ENCODE data around the gene AUTS2. TPM values are rescaled to one million over a fixed set of nuclear protein-coding genes. Genes with fewer than 3 reads are reported as not detected.

AUTS2 gene
- total RNA-seq, 1 donor from 2014 or later = 125 TPM

DNA sequence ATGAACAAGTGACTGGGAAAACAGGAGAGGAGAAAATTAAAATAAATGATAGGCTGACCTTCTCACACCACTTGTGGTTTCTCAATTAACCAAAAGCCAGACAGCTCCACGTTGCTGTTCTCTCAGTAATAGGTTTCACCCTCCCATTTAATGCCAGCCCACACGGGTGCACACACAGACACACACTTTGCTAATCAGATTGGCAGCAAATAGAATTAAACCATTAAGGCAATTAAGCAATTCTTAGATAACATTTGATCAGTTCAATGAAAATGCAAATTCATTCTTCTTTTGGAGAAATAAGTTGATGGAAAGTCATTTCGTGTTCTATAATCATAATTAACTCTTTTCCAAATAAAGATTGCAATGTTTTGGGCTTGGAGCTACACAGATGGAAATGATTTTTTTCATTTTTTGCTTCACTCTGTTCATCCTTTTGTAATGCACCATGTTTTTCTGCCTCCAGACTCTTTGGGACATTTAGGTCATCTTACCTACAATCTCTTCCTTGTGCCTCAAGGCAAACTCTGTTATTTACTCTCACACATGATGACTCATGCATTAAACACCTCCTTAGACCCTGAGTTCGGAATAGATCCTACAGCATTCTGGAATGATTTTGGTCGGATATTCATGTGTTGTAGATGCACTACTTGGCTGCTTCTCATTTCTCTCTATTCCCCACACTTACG is 700.7 kb downstream of the AUTS2 start:
- Mint-ChIP-seq H3K27me3 (no peaks in the 10 kb centered on the region), H3K4me3 (ENCODE audit: low read depth) (no peak overlapping the region), H3K4me1 (ENCODE audit: low read depth) (peaks cover 1% of the 10 kb centered on the region), H3K27ac (no peak overlapping the region), H3K36me3 (ENCODE audit: insufficient read depth) (no peaks in the 10 kb centered on the region), H3K9me3 (ENCODE audit: low read depth) (no peaks in the 10 kb centered on the region)
- no peak for DNase-seq (ENCODE audit: low spot score, unreplicated experiment)
- TF ChIP-seq CTCF (IDR thresholded peaks at IDR 0.05; ENCODE audit: unreplicated experiment) = no peak

DNA sequence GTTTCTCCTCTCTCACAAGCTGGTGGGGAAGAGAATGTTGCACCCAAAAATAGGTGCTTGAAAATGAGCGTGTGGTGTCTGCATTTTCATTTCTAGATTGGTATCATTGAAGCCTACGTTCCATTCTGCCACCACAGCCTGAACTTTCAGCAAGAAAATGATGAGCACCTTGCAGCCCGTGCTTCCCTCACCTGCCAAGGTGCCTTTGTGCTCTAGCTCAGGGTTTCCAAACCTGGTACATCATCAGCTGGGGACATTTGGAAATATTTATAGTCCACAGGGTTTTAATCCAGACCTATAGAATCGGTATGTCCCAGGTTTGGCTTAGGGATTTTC is 701.2 kb downstream of the AUTS2 start:
- DNase-seq (ENCODE audit: low spot score, unreplicated experiment) = no peak
- TF ChIP-seq CTCF (IDR thresholded peaks at IDR 0.05; ENCODE audit: unreplicated experiment) = no peak
- peaks cover 1% of the 10 kb centered on the region for H3K4me1 Mint-ChIP-seq (ENCODE audit: low read depth)
- H3K27me3 Mint-ChIP-seq = no peaks in the 10 kb centered on the region
- H3K27ac Mint-ChIP-seq = no peak overlapping the region
- no peak overlapping the region for H3K4me3 Mint-ChIP-seq (ENCODE audit: low read depth)
- H3K36me3 Mint-ChIP-seq (ENCODE audit: insufficient read depth) = no peaks in the 10 kb centered on the region
- H3K9me3 Mint-ChIP-seq (ENCODE audit: low read depth) = no peaks in the 10 kb centered on the region

DNA sequence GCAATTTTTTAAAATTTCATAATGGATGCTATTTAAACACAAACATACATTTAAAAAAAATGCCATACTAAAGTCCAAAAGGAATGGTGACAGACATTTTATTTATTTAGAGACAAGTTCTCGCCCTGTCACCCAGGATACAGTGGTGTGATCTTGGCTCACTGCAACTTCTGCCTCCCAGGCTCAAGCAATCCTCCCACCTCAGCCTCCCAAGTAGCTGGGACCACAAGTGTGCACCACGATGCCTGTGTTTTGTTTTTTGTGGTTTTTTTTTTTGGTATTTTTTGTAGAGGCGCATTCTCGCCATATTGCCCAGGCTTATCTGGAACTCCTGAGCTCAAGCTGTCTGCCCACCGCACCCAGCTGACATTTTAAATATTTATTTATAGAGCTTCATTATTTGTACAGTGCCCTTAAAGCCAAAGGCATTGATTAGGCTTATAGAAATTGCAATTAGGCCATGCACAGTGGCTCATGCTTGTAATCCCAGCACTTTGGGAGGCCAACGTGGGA is 703.5 kb downstream of the AUTS2 start:
- TF ChIP-seq CTCF (IDR thresholded peaks at IDR 0.05; ENCODE audit: unreplicated experiment) = no peak
- Mint-ChIP-seq H3K4me1 (ENCODE audit: low read depth) (peaks cover 1% of the 10 kb centered on the region), H3K4me3 (ENCODE audit: low read depth) (no peak overlapping the region), H3K27me3 (no peaks in the 10 kb centered on the region), H3K27ac (no peak overlapping the region), H3K36me3 (ENCODE audit: insufficient read depth) (peaks cover 3% of the 10 kb centered on the region), H3K9me3 (ENCODE audit: low read depth) (no peaks in the 10 kb centered on the region)
- DNase-seq (ENCODE audit: low spot score, unreplicated experiment) = no peak

DNA sequence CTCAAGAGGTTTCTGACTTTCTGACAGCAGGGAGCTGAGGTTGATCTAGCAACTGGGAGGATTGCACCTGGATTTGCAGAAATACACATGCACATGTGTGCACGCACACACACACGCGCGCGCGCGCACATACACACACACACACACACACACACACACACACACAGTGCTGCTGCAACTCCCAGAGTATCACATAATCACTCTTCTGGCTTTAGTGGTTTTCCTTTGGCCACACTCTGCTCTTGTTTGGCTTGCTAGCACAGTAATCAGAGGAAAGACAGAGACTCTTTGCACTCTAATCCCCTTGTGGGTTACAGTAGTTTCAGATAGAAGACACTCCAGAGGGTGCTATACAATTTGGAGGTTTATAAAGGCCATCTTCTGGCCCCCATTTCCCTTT is 705.0 kb downstream of the AUTS2 start:
- H3K4me1 Mint-ChIP-seq (ENCODE audit: low read depth) = peaks cover 1% of the 10 kb centered on the region
- H3K9me3 Mint-ChIP-seq (ENCODE audit: low read depth) = no peaks in the 10 kb centered on the region
- DNase-seq (ENCODE audit: low spot score, unreplicated experiment) = no peak
- TF ChIP-seq CTCF (IDR thresholded peaks at IDR 0.05; ENCODE audit: unreplicated experiment) = no peak
- H3K36me3 Mint-ChIP-seq (ENCODE audit: insufficient read depth) = peaks cover 3% of the 10 kb centered on the region
- H3K27me3 Mint-ChIP-seq = no peaks in the 10 kb centered on the region
- no peak overlapping the region for H3K27ac Mint-ChIP-seq
- H3K4me3 Mint-ChIP-seq (ENCODE audit: low read depth) = no peak overlapping the region

DNA sequence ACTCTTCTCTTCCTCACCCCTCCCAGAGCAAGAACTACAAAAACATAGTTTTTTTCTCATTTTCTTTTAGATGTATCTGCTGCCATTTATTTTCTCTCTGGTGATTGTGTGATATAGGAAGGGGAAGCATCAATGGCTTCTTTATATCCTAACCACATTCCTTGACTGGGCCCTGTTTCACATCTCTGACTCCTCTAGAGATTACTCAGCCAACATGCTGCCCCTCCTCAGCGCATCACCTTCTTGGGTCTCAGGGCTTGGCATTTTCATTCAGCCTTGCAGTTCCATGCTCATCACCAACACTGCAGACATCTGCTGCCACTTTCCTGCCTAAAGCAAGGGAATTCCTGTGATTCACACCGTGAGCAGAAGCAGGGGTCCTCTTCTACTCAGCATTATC is 705.5 kb downstream of the AUTS2 start:
- no peak for TF ChIP-seq CTCF (IDR thresholded peaks at IDR 0.05; ENCODE audit: unreplicated experiment)
- Mint-ChIP-seq H3K27me3 (no peaks in the 10 kb centered on the region), H3K36me3 (ENCODE audit: insufficient read depth) (peaks cover 3% of the 10 kb centered on the region), H3K4me1 (ENCODE audit: low read depth) (peaks cover 1% of the 10 kb centered on the region), H3K4me3 (ENCODE audit: low read depth) (no peak overlapping the region), H3K27ac (no peak overlapping the region), H3K9me3 (ENCODE audit: low read depth) (no peaks in the 10 kb centered on the region)
- no peak for DNase-seq (ENCODE audit: low spot score, unreplicated experiment)
